HG03342 (cell line): Measurements from ENCODE around the gene BPNT1.
"Not testable (repeated sequence)": the region's sequence is repeated elsewhere in the genome, so short reads cannot be mapped to it uniquely, and the experiment has no call there.

ENCODE experiments used
- ATAC-seq: cut with Tn5 transposase; IDR thresholded peaks from one replicate; pipeline ENCODE4 v1.9.1; 2021; ENCODE audit warnings: mild to moderate bottlenecking, moderate library complexity; ENCODE audit not compliant: unreplicated experiment

BPNT1 gene, protein sequence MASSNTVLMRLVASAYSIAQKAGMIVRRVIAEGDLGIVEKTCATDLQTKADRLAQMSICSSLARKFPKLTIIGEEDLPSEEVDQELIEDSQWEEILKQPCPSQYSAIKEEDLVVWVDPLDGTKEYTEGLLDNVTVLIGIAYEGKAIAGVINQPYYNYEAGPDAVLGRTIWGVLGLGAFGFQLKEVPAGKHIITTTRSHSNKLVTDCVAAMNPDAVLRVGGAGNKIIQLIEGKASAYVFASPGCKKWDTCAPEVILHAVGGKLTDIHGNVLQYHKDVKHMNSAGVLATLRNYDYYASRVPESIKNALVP

DNA sequence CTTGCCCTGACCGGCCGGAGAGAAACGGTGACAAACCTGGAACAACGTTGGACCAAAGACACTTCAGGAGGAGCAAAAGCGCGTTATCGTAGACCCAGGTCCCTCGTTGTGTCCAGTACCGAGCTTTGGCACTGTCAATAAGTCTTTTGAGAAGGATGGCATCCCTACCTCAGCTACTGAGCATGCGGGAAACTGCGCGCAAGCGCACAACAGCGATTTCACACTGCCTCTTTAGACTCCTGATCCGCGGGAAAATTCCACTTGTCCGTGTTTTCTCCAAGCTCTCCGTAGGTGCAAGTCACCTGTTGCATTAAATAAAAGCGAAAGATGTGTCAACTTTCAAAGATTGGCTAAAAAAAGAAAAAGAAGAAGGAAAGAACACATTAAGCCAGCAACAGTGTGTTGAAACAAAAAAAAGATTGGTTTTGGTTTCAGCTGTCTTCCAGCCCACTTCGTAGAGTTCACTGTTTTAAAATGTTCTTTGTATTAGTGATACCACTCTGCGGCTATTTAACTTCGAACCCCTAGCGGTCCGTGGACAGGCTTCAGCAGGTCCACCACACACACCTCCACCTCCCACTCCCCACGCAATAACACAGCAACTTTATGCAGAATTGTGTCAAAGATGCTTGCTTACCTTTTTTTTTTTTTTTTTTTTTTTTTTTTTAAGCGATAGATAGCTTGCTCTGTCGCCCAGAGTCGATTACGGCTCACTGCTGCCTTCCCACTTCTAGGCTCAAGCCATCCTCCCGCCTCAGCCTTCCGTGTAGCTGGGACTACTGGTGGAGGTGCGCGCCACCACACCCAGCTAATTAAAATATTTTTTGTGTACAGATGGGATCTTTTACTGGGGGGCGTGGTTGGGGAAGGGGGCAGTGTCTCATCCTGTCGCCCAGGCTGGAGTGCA is at the start of gene BPNT1:
TSS of gene BPNT1 (minus strand) at position 139 of the 907 bp plus-strand sequence. CDS start 9,942 bp downstream, outside the sequence.
- ATAC-seq, result peak; percentile 62

DNA sequence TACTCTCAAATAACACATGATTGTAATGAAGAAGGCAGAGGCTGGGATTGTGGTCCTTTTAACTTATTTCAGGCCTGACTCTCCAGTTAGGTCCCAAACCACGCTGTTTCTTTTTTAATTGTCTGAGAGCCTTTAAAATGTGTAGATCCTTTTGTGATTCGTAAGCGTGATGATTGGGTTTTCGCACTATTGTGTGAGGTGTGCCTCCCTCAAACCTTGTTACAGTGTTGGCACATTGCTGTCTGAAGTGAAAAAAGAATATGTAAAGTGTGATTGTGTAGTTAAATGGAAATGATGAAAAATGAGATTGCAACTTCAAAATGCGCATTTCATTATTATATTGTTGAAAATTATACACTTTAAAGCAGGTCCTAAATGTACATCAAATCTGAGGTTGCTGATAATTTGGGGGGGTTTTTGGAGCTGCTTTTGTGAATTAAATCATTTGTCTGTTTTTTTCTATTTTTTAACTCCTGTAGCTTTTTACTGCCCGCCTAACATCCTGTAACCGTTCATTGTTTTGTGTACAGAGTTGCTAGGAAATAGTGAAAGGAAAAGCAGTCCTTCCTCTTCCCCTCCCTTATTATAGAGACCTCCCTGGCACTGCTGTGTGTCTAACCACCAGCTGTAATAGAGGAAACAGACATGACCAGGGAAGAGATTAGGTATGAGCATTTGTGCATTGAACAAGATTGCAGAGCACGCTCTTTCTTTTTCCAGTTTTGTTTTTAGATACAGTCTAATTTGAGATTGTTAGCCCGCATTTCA is 47.6 kb upstream of the BPNT1 start:
- peak; percentile 73 for ATAC-seq

DNA sequence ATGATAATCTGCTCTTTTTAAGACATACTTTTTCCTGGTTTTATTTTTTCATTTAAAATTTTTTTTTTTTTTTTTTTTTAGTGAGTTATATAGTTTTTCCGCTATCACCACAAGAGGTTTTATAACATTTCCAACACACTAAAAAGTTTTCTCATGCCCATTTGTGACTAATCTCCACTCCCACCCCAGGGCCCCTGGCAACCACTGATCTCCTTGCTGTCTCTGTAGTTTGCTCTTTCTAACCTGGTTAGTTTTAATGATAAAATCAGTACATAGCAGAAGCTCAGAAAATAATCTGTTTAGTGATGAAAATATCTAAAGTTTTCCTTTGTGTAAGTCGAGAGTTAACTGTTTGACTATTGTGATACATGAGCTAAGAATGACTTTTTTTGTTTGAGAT is 46.2 kb upstream of the BPNT1 start:
- no peak for ATAC-seq

DNA sequence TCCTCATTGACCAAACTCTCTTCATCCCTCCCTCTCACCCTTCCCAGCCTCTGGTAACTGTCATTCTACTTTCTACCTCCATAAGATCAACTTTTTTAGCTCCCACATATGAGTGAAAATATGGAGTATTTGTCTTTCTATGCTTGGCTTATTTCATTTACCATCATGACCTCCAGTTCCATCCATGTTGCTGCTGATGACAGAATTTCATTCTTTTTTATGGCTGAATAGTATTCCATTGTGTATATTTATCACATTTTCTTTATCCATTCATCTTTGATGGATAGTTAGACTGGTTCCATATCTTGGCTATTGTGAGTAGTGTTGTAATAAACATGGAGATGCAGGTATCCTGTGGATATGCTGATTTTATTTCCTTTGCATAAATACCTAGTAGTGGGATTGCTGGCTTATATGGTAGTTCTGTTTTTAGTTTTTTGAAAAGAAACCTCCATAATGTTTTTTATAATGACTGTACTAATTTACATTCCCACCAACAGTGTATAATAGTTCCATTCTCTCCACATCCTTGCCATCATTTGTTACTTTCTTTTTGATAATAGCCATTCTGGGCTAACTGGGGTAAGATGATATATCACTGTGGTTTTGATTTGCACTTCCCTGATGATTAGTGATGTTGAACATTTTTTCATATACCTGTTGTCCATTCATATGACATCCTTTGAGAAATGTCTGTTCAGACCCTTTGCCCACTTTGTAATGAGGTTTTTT is 40.1 kb upstream of the BPNT1 start:
- ATAC-seq, result no peak

DNA sequence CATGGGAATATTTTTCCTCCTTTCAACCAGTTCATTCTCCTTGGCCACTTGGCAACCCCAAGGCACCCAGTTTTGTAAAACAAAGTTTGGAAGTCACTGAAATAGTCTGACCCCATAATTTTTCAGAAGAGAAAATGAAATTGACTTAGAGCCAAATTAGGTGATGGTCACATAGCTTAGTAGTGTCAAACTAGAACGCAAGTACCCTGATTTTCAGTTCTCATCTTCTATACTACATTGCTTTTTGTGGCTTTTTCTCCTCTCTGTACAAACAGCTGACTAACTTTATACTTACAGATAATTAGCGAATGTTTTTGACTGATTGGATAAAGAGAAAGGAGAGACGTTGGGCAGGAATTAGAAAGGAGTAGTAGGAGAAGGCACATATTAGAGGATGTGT is 37.5 kb upstream of the BPNT1 start:
- no peak for ATAC-seq

DNA sequence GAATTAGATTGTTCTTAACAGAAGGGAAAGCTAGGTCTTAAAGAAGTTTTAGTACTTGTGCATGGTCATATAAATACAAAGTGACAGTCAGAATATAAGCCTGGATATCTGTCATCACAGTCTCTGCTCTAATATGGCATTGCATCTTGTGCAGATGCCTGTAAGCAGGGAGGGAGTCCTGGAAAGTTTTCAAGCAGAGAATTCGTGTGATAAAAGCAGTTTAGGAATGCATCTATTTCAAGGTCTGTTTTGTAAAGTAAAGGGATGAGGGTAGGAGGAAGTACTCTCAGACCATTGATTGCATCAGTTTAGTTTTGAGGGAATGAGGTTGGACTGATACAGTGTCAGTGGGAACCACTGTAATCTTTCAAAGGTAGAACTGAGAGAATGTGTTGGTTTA is 35.0 kb upstream of the BPNT1 start:
- no peak for ATAC-seq

DNA sequence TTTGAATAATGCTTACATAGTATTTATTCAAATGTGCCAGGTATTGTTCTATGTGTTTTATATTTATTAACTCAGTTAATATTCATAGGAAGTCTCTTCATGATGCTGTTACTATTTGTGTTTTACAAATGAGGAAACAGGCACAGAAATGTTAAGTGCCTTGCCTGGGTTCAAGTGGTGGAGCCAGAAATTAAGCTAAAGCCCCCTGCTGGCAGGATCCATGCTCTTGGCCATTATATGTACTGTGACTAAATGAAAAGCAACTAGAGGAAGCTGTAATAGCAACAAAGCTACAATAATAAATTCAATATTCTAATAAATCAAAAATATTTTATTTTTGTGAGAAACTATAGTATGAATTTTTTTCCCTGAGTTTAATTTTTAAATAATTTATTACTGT is 34.3 kb upstream of the BPNT1 start:
- ATAC-seq, result no peak

DNA sequence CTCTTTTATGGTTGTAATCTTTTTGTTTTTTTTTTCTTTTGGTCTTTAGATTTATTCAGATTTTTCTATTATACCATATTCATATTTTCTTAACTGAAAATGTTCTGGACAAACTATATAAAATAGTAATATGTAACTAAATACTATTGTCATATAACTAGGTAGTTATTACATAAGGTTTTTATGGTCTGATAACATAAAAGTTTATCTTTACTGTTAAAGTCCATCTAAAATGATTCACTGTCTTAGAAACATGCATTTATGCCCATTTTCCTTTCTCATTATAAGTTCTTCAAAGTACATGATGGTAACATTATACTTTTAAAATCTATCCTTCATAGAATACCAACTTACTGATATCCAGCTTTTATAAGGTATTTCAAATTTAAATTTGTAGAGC is 33.5 kb upstream of the BPNT1 start:
- ATAC-seq, result no peak

DNA sequence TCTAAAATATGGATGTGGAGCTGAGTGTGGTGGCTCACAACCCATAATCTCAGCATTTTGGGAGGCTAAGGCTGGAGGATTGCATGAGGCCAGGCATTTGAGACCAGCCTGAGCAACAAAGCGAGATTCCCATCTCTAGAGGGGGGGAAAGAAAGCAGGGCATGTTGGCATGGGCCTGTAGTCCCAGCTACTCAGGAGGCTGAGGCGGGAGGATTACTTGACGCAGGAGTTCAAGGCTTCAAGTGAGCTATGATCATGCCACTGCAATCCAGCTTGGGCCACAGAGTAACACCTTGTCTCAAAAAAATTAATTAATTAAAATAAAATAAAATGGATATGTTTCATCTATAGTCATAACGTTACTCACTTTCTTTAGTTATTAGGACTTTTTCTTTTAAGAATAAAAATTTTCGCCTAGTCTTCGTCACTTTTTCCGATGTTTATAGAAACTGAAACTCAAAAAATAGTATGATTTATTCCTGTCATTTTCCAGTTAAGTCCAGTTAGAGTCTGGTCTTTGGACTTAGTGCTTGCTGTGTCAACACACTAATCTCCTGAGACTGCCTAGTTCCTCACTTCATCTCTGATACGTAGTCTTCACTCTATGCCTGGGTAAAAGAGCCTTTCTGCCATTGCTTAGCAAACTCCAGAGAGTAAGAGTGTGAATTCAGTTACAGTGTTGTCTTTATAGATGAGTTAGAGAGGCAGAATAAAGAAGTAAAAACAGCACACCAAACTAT is 32.4 kb upstream of the BPNT1 start:
- no peak for ATAC-seq

DNA sequence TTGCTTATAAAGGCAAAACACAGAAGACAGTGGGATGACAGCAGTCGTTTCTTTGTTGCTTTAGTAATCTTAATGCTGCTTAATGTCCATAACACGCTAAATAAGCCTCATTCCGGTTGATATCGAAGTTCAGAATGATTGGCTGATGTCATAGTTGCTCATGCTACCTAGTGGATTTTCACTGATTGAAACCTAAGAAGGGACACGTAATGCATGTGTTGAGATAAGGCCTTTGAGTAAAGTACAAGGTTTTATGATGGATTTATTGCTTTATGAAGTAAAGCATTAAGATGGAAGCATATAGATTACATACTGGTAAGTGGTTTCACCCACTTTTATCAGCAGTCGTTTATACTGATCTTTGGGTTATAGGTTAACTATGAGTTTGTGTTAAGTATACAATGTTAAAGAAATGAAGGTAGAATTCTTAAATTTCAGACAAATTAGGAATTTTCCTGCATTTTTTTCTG is 29.5 kb upstream of the BPNT1 start:
- no peak for ATAC-seq

DNA sequence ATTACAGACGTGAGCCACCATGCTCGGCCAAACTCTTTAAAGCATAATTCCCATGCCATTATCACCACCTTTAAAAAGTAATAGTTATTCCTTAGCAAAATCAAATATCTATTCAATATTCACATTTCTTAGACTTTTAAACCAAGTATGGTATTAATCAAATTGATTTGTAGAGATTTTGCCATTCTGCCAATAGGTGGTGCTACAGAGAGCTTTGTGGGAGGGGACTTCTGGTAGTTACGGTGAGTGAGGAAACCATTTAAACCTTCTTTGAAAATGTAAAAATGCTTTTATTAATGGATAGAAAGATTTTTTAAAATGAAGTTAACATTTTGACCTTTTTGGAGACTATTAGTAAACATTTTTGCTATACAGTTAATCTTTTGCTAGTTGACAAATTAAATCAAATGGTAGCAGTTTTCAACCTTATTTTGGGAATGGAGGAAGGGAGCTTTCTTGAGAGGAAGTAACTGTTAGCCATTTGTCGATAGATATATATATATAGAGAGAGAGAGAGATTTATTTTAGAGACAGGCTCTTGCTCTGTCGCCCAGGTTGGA is 23.6 kb upstream of the BPNT1 start:
- peak; percentile 73 for ATAC-seq

DNA sequence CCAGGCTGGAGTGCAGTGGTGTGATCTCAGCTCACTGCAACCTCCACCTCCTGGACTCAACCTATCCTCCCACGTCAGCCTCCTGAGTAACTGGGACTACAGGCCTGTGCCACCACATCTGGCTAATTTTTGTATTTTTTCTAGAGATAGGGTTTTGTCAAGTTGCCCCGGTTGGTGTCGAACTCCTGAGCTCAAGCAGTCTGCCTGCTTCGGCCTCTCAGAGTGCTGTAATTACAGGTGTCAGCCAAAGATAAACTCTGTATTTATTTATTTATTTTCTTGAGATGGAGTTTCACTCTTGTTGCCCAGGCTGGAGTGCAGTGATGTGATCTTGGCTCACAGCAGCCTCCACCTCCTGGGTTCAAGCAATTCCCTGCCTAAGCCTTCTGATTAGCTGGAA is 23.0 kb upstream of the BPNT1 start:
- ATAC-seq, result not testable (repeated sequence)

DNA sequence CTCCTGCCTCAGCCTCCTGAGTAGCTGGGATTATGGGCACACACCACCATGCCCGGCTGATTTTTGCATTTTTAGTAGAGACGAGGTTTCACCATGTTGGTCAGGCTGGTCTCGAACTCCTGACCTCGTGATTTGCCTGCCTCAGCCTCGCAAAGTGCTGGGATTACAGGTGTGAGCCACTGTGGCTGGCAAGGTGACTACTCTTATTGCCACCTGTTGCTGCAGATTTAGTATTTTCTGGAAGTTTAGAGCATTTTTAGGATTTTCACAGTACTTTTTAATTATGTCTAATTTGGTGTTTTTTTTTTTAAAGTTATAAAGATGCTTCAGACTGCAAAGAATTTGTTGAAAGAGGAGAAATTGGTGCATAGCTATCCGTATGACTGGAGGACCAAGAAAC is 20.9 kb upstream of the BPNT1 start:
- ATAC-seq, result not testable (repeated sequence)

DNA sequence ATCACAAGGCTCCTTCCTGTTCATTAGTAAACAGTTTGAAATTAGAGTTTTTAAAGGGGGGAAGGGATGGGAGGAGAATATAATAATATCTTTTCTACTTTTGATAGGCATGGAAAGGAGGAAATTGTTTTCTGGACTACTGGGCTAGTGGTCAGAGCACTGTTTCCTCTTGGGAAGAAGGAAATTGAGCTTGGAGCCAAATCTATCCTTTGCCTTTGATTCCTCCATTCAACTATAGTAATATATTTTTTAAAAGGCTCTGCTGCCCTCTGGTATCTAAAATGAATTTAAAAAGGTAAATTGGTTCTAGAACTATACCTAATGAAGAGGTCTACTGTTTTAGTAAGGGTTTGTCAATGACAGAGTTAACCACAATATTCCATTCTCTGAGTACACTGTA is 10.2 kb upstream of the BPNT1 start:
- ATAC-seq, result no peak

DNA sequence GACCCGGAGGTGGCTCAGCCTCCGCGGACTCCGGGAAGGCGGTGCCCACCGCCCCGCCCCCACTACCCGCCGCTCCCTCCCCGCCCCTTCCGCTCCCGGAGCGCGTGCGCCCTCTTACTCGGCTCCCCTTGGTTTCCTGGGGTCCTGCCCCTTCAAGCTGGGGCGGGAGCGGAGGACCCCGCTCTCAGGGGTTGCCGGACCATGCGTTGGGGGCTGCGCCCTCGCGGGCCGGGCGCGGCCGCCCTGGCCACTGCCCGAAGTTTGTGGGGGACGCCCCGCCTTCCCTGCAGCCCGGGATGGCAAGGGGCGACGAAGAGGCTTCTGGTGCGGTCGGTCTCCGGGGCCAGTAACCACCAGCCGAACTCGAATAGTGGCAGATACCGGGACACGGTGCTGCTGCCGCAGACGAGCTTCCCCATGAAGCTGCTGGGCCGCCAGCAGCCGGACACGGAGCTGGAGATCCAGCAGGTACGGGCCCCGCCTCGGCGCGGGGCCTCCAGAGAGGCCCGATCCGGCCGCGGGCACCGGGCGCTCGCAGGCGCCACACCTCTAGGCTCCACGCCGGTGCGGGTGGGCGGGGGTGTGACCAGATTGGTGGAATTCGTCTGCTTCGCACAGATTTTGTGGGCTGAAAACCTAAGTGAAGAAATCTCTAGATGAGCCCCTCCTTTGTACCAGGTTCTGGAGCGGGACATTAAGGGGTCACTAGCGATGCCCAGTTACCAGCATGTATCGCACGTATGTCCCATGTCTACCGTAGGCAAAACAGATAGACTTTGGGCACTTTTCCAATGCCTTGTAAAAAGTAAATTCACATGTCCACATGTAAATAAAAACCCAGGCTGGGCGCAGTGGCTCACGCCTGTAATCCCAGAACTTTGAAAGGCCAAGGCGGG is 4.7 kb upstream of the BPNT1 start, which contains the start of gene IARS2:
TSS of gene IARS2 (plus strand) at position 117 of the 896 bp plus-strand sequence. CDS start at position 202, 85 bp downstream.
- ATAC-seq, result peak; percentile 65

DNA sequence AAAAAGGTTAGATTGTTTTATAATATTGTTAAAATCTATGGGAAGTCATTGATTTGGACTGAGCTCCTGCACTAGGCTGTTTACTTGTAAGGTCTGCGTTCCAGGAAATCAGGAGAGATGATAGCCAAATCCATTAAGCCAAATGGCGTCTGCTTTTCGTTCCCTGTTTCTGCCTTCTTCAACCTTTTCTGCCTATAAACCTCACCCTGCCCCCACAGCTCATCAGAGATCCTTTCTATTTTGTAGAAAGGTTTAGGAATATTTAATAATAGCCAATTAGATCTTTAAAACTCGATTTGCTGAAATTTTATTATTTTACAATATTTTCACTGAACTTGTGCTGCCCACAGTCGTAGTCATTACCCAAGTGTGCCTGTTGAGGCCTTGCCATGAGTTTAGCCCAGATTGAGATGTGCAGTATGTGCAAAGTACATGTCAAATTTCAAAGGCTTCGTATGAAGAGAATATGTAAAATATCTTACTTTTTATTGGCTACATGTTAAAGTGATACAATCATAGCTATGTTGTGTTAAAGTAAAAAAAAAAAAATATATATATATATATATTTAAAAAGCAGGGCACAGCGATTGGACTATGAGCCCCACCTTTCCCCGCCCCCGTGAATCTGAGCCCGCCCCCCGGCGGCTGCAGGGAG is 3.9 kb upstream of the BPNT1 start:
- ATAC-seq, result peak; percentile 10

DNA sequence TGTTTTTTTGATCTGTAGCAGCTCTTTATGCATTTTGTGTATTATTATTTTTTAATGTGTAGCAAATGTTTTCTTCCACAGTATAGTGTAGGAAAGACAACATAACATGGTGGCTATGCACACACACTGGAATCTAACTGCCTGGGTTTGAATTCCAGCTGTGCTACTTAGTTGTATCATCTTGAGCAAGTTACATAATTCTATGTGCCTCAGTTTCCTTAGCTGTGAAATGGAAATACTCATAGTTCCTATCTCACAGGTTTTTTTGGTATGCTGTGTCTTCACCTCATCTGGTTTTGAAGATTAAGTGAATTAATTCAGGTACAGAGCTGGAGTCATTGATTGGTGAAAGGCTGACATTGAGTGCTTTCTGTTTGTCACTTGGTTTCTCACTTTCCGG is 3.1 kb upstream of the BPNT1 start:
- no peak for ATAC-seq

DNA sequence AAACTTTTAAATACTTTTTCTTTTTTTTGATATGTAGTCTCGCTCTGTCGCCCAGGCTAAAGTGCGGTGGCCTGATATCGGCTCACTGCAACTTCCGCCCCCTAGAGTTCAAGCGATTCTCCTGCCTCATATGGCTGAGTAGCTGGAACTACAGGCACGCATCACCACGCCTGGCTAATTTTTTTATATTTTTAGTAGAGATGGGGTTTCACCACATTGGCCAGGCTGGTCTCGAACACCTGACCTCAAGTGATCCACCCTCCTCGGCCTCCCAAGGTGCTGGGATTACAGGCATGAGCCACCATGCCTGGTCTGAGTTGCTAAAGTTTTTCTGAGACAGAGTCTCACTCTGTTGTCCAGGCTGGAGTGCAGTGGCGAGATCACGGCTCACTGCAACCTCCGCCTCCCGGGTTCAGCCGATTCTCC is 3.3 kb downstream of the BPNT1 start:
- peak; percentile 59 for ATAC-seq
